Spleen (tissue), 11 donors: ENCODE results near the gene TBKBP1. TPM values are rescaled to one million over a fixed set of nuclear protein-coding genes. Genes with fewer than 3 reads are reported as not detected.
A peak's percentile ranks its signal among the peaks of the same experiment; 100 is the strongest.
"Not testable (repeated sequence)": the region's sequence is repeated elsewhere in the genome, so short reads cannot be mapped to it uniquely, and the experiment has no call there.

Experiments used
- DNase-seq: peaks from one replicate; pipeline ENCODE4 v3.0.0-alpha.2; 2020
- H3K27ac ChIP-seq, 8 donors: fragments of 200-600 bp; sonication (generic) in 7 of 8; 1 replicate in 4 of 8; 2 replicates in 4 of 8; pipeline versions ENCODE4 v1.5.0 to v1.8.0; 2016 to 2021; ENCODE audit warnings: inconsistent platforms in 4 of 8, mild to moderate bottlenecking in 4 of 8, moderate library complexity in 1 of 8
- H3K27me3 ChIP-seq, 7 donors: fragments of 200-600 bp; sonication (generic) in 6 of 7; replicated peaks in 1 of 7; 1 replicate in 4 of 7; 2 replicates in 3 of 7; pipeline versions ENCODE4 v1.5.0 to v1.8.0; 2016 to 2021; ENCODE audit warnings: inconsistent platforms in 3 of 7, mild to moderate bottlenecking in 1 of 7
- H3K36me3 ChIP-seq, 6 donors: fragments of 200-600 bp; sonication (generic) in 5 of 6; 1 replicate in 4 of 6; 2 replicates in 2 of 6; pipeline versions ENCODE4 v1.5.0 to v1.8.0; 2016 to 2021; ENCODE audit warnings: inconsistent platforms in 2 of 6
- H3K4me1 ChIP-seq, 6 donors: fragments of 200-600 bp; sonication (generic) in 5 of 6; 1 replicate in 3 of 6; 2 replicates in 3 of 6; pipeline versions ENCODE4 v1.5.0 to v1.8.0; 2016 to 2021; ENCODE audit warnings: inconsistent platforms in 3 of 6
- H3K4me3 ChIP-seq, 8 donors: fragments of 200-600 bp; sonication (generic) in 7 of 8; 1 replicate in 4 of 8; 2 replicates in 4 of 8; pipeline versions ENCODE4 v1.5.0 to v1.8.0; 2016 to 2021; ENCODE audit warnings: inconsistent platforms in 4 of 8, mild to moderate bottlenecking in 4 of 8, moderate library complexity in 2 of 8
- H3K9me3 ChIP-seq, 8 donors: fragments of 200-600 bp; sonication (generic) in 7 of 8; 1 replicate in 4 of 8; 2 replicates in 4 of 8; pipeline versions ENCODE4 v1.5.0 to v1.8.0; 2016 to 2021; ENCODE audit warnings: inconsistent platforms in 4 of 8
- POLR2A ChIP-seq, 3 donors: fragments of 450-650 bp; IDR thresholded peaks; one replicate each; pipeline ENCODE4 v1.5.1; 2017; ENCODE audit warnings: antibody characterized with exemption in 3 of 3, mild to moderate bottlenecking in 1 of 3
- POLR2AphosphoS5 ChIP-seq, 3 donors: sonication (generic); formaldehyde crosslinking; IDR thresholded peaks; one replicate each; pipeline ENCODE4 v1.5.1; 2017; ENCODE audit warnings: antibody characterized with exemption in 3 of 3
- WGBS, 5 donors: extraction: QIAGEN DNeasy Blood & Tissue Kit in 3 of 5; methylation state at CpG; one replicate each; pipeline versions ENCODE4 v1.1.5 to v1.1.7; 2013 to 2018; 5-methylcytosine and 5-hydroxymethylcytosine counted together
- intact Hi-C: fragments of 100-400 bp; cut with DNase I; formaldehyde crosslinking; loops from one replicate; pipeline ENCODE4 v1.15.0; 2023; ENCODE audit warnings: low total_unique reads
- polyA plus RNA-seq, 3 donors: library from polyadenylated mRNA; stranded (reverse); fragments of 200-250 nt; gene quantifications; one replicate each; pipeline ENCODE4 v1.2.1, GENCODE V29; 2013
- total RNA-seq, 7 donors: library from RNA; depleted of rRNA in 3 of 7; stranded (reverse); fragments of >200 nt in 3 of 7; fragmentation: NEBNext Ultra II Directional in 4 of 7; extraction: Animal tissue kit (Norgen Biotek cat#: 25700) in 4 of 7; gene quantifications; one replicate each; pipeline versions ENCODE4 v1.1.0 to v1.2.1, GENCODE V29; 2016 to 2021
- TF ChIP-seq, protein P1 (sequence below), 11 experiments: fragments of 200-600 bp in 7 of 11; fragments of 450-650 bp in 4 of 11; sonication (generic) in 4 of 11; IDR thresholded peaks in 8 of 11; conservative IDR thresholded peaks in 3 of 11; 1 replicate in 7 of 11; 2 replicates in 4 of 11; pipeline versions ENCODE4 v1.4.0 to v1.8.0; 2016 to 2021; ENCODE audit warnings: antibody characterized with exemption in 11 of 11, inconsistent platforms in 4 of 11, mild to moderate bottlenecking in 1 of 11
- donor health status: healthy with polysubstance abuse.
- donor health status: DM: no; HTN: no; CAD: no; lungs with moderate emphysema.
- donor health status: DM: no; HTN: no; CAD: no.
- donor health status: Bipolar disorder and iron deficiency.
- donor health status: healthy.
- donor health status: DM: no; HTN: no; CAD: no.
- donor health status: DM: yes; HTN: yes; CAD: no.

TBKBP1 gene
- total and polyA plus RNA-seq, 10 donors = 3.8 to 28.0 (median 16.9) TPM

- Histone ChIP-seq H3K9me3 (no peaks in the 10 kb centered on the region), H3K27ac (peak overlapping the region in 1 of 8 donors; percentile 0), H3K4me1 (peaks cover 0 to 16% (median 11%) of the 10 kb centered on the region in 6 donors), H3K36me3 (peaks cover 7 to 100% (median 80%) of the 10 kb centered on the region in 6 donors), H3K4me3 (no peak overlapping the region), H3K27me3 (no peaks in the 10 kb centered on the region)
- 88 to 100% (median 94%) methylated on average over 2 of the region's 2 CpGs for WGBS, 5 donors
- DNase-seq = no peak
- TF ChIP-seq POLR2A (IDR thresholded peaks at IDR 0.05) = no peak
- intact Hi-C loops = no loop called here
Measured at GRCh38 chr17:47682138-47682537, 11.8 kb upstream of the TBKBP1 start.

DNA sequence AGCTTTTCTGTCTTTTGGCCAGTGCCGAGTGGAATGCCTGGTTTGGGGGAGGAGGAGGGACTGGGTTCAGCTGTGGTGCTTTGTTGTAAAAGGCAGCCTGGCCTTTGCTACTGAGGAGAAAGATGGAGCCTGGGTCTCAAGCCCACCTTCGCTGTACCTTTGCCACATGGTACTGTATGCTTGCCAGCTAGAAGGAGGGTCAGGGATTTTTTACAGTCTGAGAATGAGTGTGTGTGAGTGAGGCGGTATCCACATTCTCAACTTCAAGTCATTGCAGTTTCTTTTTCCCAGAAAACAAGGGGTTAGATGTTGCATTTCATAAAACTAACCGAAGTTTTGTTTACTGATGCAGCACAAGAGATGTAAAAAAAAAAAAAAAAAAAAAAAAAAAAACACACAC lies 11.2 kb upstream of the TBKBP1 start:
- DNase-seq, H3K27ac ChIP-seq, H3K27me3 ChIP-seq, H3K9me3 ChIP-seq, H3K4me3 ChIP-seq, intact Hi-C loops: not testable (repeated sequence)
- 77 to 91% (median 87%) methylated on average over 4 of the region's 4 CpGs for WGBS, 5 donors
- Histone ChIP-seq H3K4me1 (peaks cover 0 to 22% (median 16%) of the 10 kb centered on the region in 6 donors), H3K36me3 (peaks cover 7 to 98% (median 74%) of the 10 kb centered on the region in 6 donors)

GRCh38 chr17:47684025-47684424 lies 9.9 kb upstream of the TBKBP1 start:
- intact Hi-C loops = no loop called here
- Histone ChIP-seq H3K9me3 (no peaks in the 10 kb centered on the region), H3K27ac (no peak overlapping the region), H3K4me3 (no peak overlapping the region), H3K4me1 (peaks cover 0 to 30% (median 20%) of the 10 kb centered on the region in 6 donors), H3K36me3 (peaks cover 7 to 93% (median 61%) of the 10 kb centered on the region in 6 donors), H3K27me3 (no peaks in the 10 kb centered on the region)
- no peak for TF ChIP-seq POLR2AphosphoS5 (IDR thresholded peaks at IDR 0.05)
- TF ChIP-seq, protein P1, sequence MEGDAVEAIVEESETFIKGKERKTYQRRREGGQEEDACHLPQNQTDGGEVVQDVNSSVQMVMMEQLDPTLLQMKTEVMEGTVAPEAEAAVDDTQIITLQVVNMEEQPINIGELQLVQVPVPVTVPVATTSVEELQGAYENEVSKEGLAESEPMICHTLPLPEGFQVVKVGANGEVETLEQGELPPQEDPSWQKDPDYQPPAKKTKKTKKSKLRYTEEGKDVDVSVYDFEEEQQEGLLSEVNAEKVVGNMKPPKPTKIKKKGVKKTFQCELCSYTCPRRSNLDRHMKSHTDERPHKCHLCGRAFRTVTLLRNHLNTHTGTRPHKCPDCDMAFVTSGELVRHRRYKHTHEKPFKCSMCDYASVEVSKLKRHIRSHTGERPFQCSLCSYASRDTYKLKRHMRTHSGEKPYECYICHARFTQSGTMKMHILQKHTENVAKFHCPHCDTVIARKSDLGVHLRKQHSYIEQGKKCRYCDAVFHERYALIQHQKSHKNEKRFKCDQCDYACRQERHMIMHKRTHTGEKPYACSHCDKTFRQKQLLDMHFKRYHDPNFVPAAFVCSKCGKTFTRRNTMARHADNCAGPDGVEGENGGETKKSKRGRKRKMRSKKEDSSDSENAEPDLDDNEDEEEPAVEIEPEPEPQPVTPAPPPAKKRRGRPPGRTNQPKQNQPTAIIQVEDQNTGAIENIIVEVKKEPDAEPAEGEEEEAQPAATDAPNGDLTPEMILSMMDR (IDR thresholded peaks at IDR 0.05 in 8 of 11, conservative IDR thresholded peaks at IDR 0.05 in 3 of 11) = no peak
- TF ChIP-seq POLR2A (IDR thresholded peaks at IDR 0.05) = no peak
- DNase-seq = no peak
- 86 to 94% (median 91%) methylated on average over 4 of the region's 4 CpGs for WGBS, 5 donors

- intact Hi-C loops = no loop called here
- no peak overlapping the region for H3K4me3 ChIP-seq
Measured at GRCh38 chr17:47684535-47685193, 9.3 kb upstream of the TBKBP1 start.

More at GRCh38 chr17:47684535-47685193, 9.3 kb upstream of the TBKBP1 start:
- DNase-seq = no peak
- H3K36me3 ChIP-seq = peaks cover 7 to 87% (median 55%) of the 10 kb centered on the region in 6 donors
- no peaks in the 10 kb centered on the region for H3K9me3 ChIP-seq
- 93 to 97% (median 95%) methylated on average over 4 of the region's 4 CpGs for WGBS, 5 donors
- H3K27me3 ChIP-seq = no peaks in the 10 kb centered on the region
- peak overlapping the region in 1 of 8 donors; percentile 29 for H3K27ac ChIP-seq
- H3K4me1 ChIP-seq = peaks cover 0 to 30% (median 20%) of the 10 kb centered on the region in 6 donors
- TF ChIP-seq, protein P1 (IDR thresholded peaks at IDR 0.05 in 8 of 11, conservative IDR thresholded peaks at IDR 0.05 in 3 of 11) = no peak
- no peak for TF ChIP-seq POLR2AphosphoS5 (IDR thresholded peaks at IDR 0.05)
- no peak for TF ChIP-seq POLR2A (IDR thresholded peaks at IDR 0.05)
